ENCODE data around the gene SHKBP1.
A peak's percentile ranks its signal among the peaks of the same experiment; 100 is the strongest.

SHKBP1 gene

GRCh38 chr19:40604647-40605215 lies 28.1 kb downstream of the SHKBP1 start:
- Histone ChIP-seq H3F3A (ENCODE audit: control insufficient read depth, insufficient read depth) (peaks cover 15% of the 10 kb centered on the region), H3K9me3 (ENCODE audit: control insufficient read depth, insufficient read depth, low read length) (no peaks in the 10 kb centered on the region), H3K9me2 (replicated peaks; ENCODE audit: control insufficient read depth, low read length) (no peaks in the 10 kb centered on the region), H3K79me2 (ENCODE audit: control insufficient read depth, low read length) (no peaks in the 10 kb centered on the region), H3K36me3 (ENCODE audit: control insufficient read depth, low read length) (no peaks in the 10 kb centered on the region), H3K27ac (ENCODE audit: low read depth, low read length) (no peak overlapping the region), H4K20me1 (ENCODE audit: control insufficient read depth, insufficient read depth, low read depth, low read length) (peaks cover 6% of the 10 kb centered on the region; the same call in 1 of the 2 replicates), H3K4me1 (ENCODE audit: control insufficient read depth, low read length) (peaks cover 72% of the 10 kb centered on the region), H3K27me3 (ENCODE audit: control insufficient read depth, low read length) (peaks cover 30% of the 10 kb centered on the region), H3K4me3 (ENCODE audit: low read length) (peak overlapping the region; percentile 71), H3K4me2 (ENCODE audit: low read length) (peak overlapping the region; percentile 90)
- TF ChIP-seq EZH2phosphoT487 (IDR thresholded peaks at IDR 0.05; ENCODE audit: borderline replicate concordance, low read length) (no peak), CTCF (IDR thresholded peaks at IDR 0.05; ENCODE audit: low read depth, low read length, poor library complexity, severe bottlenecking) (no peak)

GRCh38 chr19:40605216-40605971 lies 28.7 kb downstream of the SHKBP1 start:
- Histone ChIP-seq H3K9me3 (ENCODE audit: control insufficient read depth, insufficient read depth, low read length) (no peaks in the 10 kb centered on the region), H3K4me3 (ENCODE audit: low read length) (peak overlapping the region; percentile 71), H3K79me2 (ENCODE audit: control insufficient read depth, low read length) (no peaks in the 10 kb centered on the region), H3K27ac (ENCODE audit: low read depth, low read length) (peak overlapping the region; percentile 22; the same call in 1 of the 2 replicates), H4K20me1 (ENCODE audit: control insufficient read depth, insufficient read depth, low read depth, low read length) (peaks cover 6% of the 10 kb centered on the region; the same call in 1 of the 2 replicates), H3K27me3 (ENCODE audit: control insufficient read depth, low read length) (peaks cover 23% of the 10 kb centered on the region), H3F3A (ENCODE audit: control insufficient read depth, insufficient read depth) (peaks cover 14% of the 10 kb centered on the region), H3K4me2 (ENCODE audit: low read length) (peak overlapping the region; percentile 90), H3K9me2 (replicated peaks; ENCODE audit: control insufficient read depth, low read length) (no peaks in the 10 kb centered on the region), H3K4me1 (ENCODE audit: control insufficient read depth, low read length) (peaks cover 72% of the 10 kb centered on the region), H3K36me3 (ENCODE audit: control insufficient read depth, low read length) (no peaks in the 10 kb centered on the region)
- TF ChIP-seq EZH2phosphoT487 (IDR thresholded peaks at IDR 0.05; ENCODE audit: borderline replicate concordance, low read length) (no peak), CTCF (IDR thresholded peaks at IDR 0.05; ENCODE audit: low read depth, low read length, poor library complexity, severe bottlenecking) (peak; percentile 35)

GRCh38 chr19:40607311-40608239 lies 30.9 kb downstream of the SHKBP1 start:
- H3K4me1 ChIP-seq (ENCODE audit: control insufficient read depth, low read length) = peaks cover 58% of the 10 kb centered on the region

More at GRCh38 chr19:40607311-40608239, 30.9 kb downstream of the SHKBP1 start:
- no peak overlapping the region for H3K4me3 ChIP-seq (ENCODE audit: low read length)
- H3K4me2 ChIP-seq (ENCODE audit: low read length) = no peak overlapping the region
- H4K20me1 ChIP-seq (ENCODE audit: control insufficient read depth, insufficient read depth, low read depth, low read length) = peaks cover 6% of the 10 kb centered on the region; the same call in 1 of the 2 replicates
- TF ChIP-seq CTCF (IDR thresholded peaks at IDR 0.05; ENCODE audit: low read depth, low read length, poor library complexity, severe bottlenecking) = no peak
- TF ChIP-seq EZH2phosphoT487 (IDR thresholded peaks at IDR 0.05; ENCODE audit: borderline replicate concordance, low read length) = no peak
- no peaks in the 10 kb centered on the region for H3K9me3 ChIP-seq (ENCODE audit: control insufficient read depth, insufficient read depth, low read length)
- H3K79me2 ChIP-seq (ENCODE audit: control insufficient read depth, low read length) = no peaks in the 10 kb centered on the region
- H3K27me3 ChIP-seq (ENCODE audit: control insufficient read depth, low read length) = peaks cover 10% of the 10 kb centered on the region
- H3K9me2 ChIP-seq (replicated peaks; ENCODE audit: control insufficient read depth, low read length) = no peaks in the 10 kb centered on the region
- H3K36me3 ChIP-seq (ENCODE audit: control insufficient read depth, low read length) = no peaks in the 10 kb centered on the region
- H3K27ac ChIP-seq (ENCODE audit: low read depth, low read length) = no peak overlapping the region
- H3F3A ChIP-seq (ENCODE audit: control insufficient read depth, insufficient read depth) = peaks cover 18% of the 10 kb centered on the region

Measured in DOHH2 (cell line).